Transverse colon (tissue), 4 donors: ENCODE data around the gene VAC14. TPM values are rescaled to one million over a fixed set of nuclear protein-coding genes. Genes with fewer than 3 reads are reported as not detected.

Source experiments
- DNase-seq: peaks from one replicate; pipeline ENCODE4 v3.0.0-alpha.2; 2019
- H3K27ac ChIP-seq, 4 donors: fragments of 200-600 bp; sonication (generic); 2 replicates each; pipeline ENCODE4 v1.5.1; 2016 to 2018; ENCODE audit warnings: inconsistent platforms in 4 of 4
- H3K27me3 ChIP-seq: fragments of 200-600 bp; sonication (generic); 2 replicates; pipeline ENCODE4 v1.5.1; 2017; ENCODE audit warnings: inconsistent platforms
- H3K36me3 ChIP-seq, 4 donors: fragments of 200-600 bp; sonication (generic); 2 replicates each; pipeline ENCODE4 v1.5.1; 2017 to 2019; ENCODE audit warnings: inconsistent platforms in 4 of 4
- H3K4me1 ChIP-seq, 4 donors: fragments of 200-600 bp; sonication (generic); 2 replicates each; pipeline ENCODE4 v1.5.1; 2017 to 2020; ENCODE audit warnings: inconsistent platforms in 4 of 4
- H3K4me3 ChIP-seq, 4 donors: fragments of 200-600 bp; sonication (generic); 1 replicate in 1 of 4; 2 replicates in 3 of 4; pipeline versions ENCODE4 v1.5.1 to v1.6.1; 2017 to 2019; ENCODE audit warnings: inconsistent platforms in 4 of 4
- H3K9me3 ChIP-seq, 2 donors: fragments of 200-600 bp; sonication (generic); 2 replicates each; pipeline ENCODE4 v1.5.1; 2017 to 2019; ENCODE audit warnings: inconsistent platforms in 2 of 2
- CTCF ChIP-seq, 5 experiments: fragments of 200-600 bp in 3 of 5; fragments of 450-650 bp in 2 of 5; sonication (generic) in 3 of 5; IDR thresholded peaks; 1 replicate in 2 of 5; 2 replicates in 3 of 5; pipeline ENCODE4 v1.5.1; 2016 to 2017; ENCODE audit warnings: antibody characterized with exemption in 5 of 5, inconsistent platforms in 3 of 5, mild to moderate bottlenecking in 2 of 5, moderate library complexity in 1 of 5
- EP300 ChIP-seq: sonication (generic); formaldehyde crosslinking; IDR thresholded peaks from one replicate; pipeline ENCODE4 v1.6.1; 2017; ENCODE audit warnings: antibody characterized with exemption, low read depth
- POLR2A ChIP-seq: fragments of 450-650 bp; IDR thresholded peaks from one replicate; pipeline ENCODE4 v1.6.1; 2016; ENCODE audit warnings: antibody characterized with exemption, mild to moderate bottlenecking, moderate library complexity
- POLR2AphosphoS5 ChIP-seq, 3 donors: sonication (generic); formaldehyde crosslinking; IDR thresholded peaks; one replicate each; pipeline ENCODE4 v1.6.1; 2016; ENCODE audit warnings: antibody characterized with exemption in 3 of 3
- WGBS, 2 donors: methylation state at CpG; one replicate each; pipeline ENCODE4 v1.1.5; 2018; ENCODE audit warnings: low coverage in 1 of 2; 5-methylcytosine and 5-hydroxymethylcytosine counted together
- in situ Hi-C, 4 donors: fragments of 200-750 bp; cut with MboI; loops; one replicate each; pipeline versions ENCODE4 v1.15.0 to v1.15.1; 2017; ENCODE audit warnings: low sequenced_read_pairs in 3 of 4, low pct_ligation_motif_present in 1 of 4, low pct_unique_long_range_greater_than_20kb in 1 of 4
- intact Hi-C: fragments of 100-400 bp; cut with DNase I; formaldehyde crosslinking; loops from one replicate; pipeline ENCODE4 v1.15.1; 2023; ENCODE audit warnings: low total_unique reads
- total RNA-seq, 4 donors: library from RNA; depleted of rRNA; stranded (reverse); fragments of >200 nt; gene quantifications; one replicate each; pipeline ENCODE4 v1.1.0, GENCODE V29; 2016

VAC14 gene
- total RNA-seq, 4 donors from 2014 or later = 37.2 to 270 (median 64.3) TPM

- Histone ChIP-seq H3K4me3 (no peak overlapping the region), H3K36me3 (peaks cover 0 to 7% (median 3%) of the 10 kb centered on the region in 4 donors), H3K4me1 (no peaks in the 10 kb centered on the region), H3K9me3 (no peaks in the 10 kb centered on the region), H3K27ac (no peak overlapping the region), H3K27me3 (no peaks in the 10 kb centered on the region)
- intact Hi-C loops (no loop called here), in situ Hi-C loops (loop anchor here in 2 of 4 donors (10.0 to 25.0 kb wide), 2 partner anchors 98 to 235 kb away; no protein-coding TSS in a partner anchor)
- 83 to 90% methylated on average over 1 of the region's 1 CpG for WGBS, 2 donors
- DNase-seq = no peak
- TF ChIP-seq EP300 (no peak), POLR2AphosphoS5 (IDR thresholded peaks at IDR 0.05) (no peak), CTCF (IDR thresholded peaks at IDR 0.05) (no peak), POLR2A (no peak)
Measured at GRCh38 chr16:70772493-70772892, 28.5 kb downstream of the VAC14 start.

DNA sequence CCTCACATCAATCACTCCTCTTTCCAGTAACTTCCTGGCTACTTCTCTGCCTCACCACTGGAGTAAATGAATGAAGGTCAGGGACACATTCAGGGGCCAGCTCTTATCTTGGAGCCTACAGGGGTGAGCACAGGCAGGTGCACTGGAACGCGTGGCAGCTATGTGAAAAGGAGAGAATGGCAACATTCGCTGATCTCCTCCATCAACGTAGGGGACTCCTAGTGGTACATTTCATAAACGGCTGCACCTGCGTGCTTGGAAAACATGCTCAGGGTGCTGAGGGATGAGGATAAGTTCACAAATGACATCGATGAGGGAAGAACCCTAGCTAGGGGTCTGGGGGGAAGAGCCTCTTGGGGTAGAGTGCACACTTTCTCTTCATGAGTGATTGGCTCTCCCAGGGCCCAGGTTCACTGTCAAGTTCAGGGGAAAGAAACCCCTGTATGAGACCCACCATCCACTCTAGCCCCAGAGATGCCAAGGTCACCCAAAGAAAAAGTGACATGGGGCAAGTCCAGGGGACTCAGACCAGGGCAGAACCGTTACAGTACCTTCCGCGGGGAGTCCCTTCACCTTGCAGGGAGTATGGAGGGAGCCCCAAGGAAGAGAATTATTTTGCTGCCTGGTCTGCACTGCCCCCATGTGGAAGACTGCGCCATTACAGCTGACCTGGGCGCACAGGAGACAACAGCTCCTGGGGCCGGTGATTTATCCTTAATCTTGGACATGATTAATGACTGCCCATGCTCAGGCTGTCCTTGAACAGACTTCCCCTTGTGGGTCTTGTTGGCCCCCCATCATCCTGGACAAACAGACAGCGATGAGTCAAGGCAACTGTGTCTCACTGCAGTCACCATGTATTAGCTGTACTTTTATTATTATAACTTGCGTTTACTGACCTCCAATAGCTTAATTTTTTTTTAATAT lies 30.1 kb downstream of the VAC14 start:
- DNase-seq = peak; percentile 62
- Histone ChIP-seq H3K9me3 (no peaks in the 10 kb centered on the region), H3K36me3 (peaks cover 0 to 12% (median 3%) of the 10 kb centered on the region in 4 donors), H3K4me3 (no peak overlapping the region), H3K27me3 (no peaks in the 10 kb centered on the region), H3K4me1 (no peaks in the 10 kb centered on the region), H3K27ac (no peak overlapping the region)
- in situ Hi-C loops = loop anchor here in 2 of 4 donors (10.0 to 25.0 kb wide), 2 partner anchors 96 to 234 kb away; no protein-coding TSS in a partner anchor
- WGBS, 2 donors = 51 to 58% methylated on average over 3 to 15 of the region's 15 CpGs
- TF ChIP-seq POLR2A = no peak
- TF ChIP-seq POLR2AphosphoS5 (IDR thresholded peaks at IDR 0.05) = no peak
- TF ChIP-seq CTCF (IDR thresholded peaks at IDR 0.05) = peak; percentile 90 to 98 (median 94)
- TF ChIP-seq EP300 = no peak
- intact Hi-C loops = no loop called here

DNA sequence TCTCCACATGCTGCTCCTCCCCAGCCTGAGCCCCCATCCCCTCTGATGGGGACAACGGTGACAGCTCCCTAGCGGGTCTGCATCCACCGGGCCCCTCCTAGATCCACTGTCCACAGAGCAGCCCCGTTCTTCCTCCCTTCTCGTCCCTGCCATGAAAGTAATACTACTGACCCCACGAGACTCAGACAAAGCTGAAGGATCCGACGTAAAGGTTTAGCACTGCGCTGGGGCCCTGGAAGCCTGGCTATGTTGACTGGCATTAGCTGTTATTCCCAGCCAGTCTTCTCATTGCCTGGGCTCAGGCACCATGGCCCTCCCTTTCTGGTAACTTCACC lies 30.7 kb downstream of the VAC14 start:
- TF ChIP-seq POLR2AphosphoS5 (IDR thresholded peaks at IDR 0.05) = no peak
- TF ChIP-seq CTCF (IDR thresholded peaks at IDR 0.05) = no peak
- no peak for TF ChIP-seq EP300
- no peak for TF ChIP-seq POLR2A
- Histone ChIP-seq H3K27me3 (no peaks in the 10 kb centered on the region), H3K9me3 (no peaks in the 10 kb centered on the region), H3K36me3 (peaks cover 0 to 12% (median 1%) of the 10 kb centered on the region in 4 donors), H3K4me1 (no peaks in the 10 kb centered on the region), H3K4me3 (no peak overlapping the region), H3K27ac (no peak overlapping the region)
- no peak for DNase-seq
- intact Hi-C loops = no loop called here
- 94 to 100% methylated on average over 1 to 9 of the region's 9 CpGs for WGBS, 2 donors
- in situ Hi-C loops = loop anchor here in 2 of 4 donors (10.0 to 25.0 kb wide), 2 partner anchors 95 to 233 kb away; no protein-coding TSS in a partner anchor

GRCh38 chr16:70769761-70770160 lies 31.2 kb downstream of the VAC14 start:
- Histone ChIP-seq H3K36me3 (peaks cover 0 to 12% (median 0%) of the 10 kb centered on the region in 4 donors), H3K4me1 (no peaks in the 10 kb centered on the region), H3K27me3 (no peaks in the 10 kb centered on the region), H3K4me3 (no peak overlapping the region), H3K9me3 (no peaks in the 10 kb centered on the region), H3K27ac (no peak overlapping the region)
- in situ Hi-C loops (loop anchor here (10.0 to 25.0 kb wide), 3 partner anchors 85 to 232 kb away; partner anchors contain the start of gene MTSS2 (in 1 of the 4)), intact Hi-C loops (no loop called here)
- TF ChIP-seq CTCF (IDR thresholded peaks at IDR 0.05) (no peak), POLR2AphosphoS5 (IDR thresholded peaks at IDR 0.05) (no peak), EP300 (no peak), POLR2A (no peak)
- no peak for DNase-seq
- WGBS, 2 donors = 98% methylated on average over 8 of the region's 8 CpGs; no CpG with 5 or more reads in 1 of the 2 donors
